HepG2 (cell line): ENCODE results near the gene LRRC72. TPM values are rescaled to one million over a fixed set of nuclear protein-coding genes. Genes with fewer than 3 reads are reported as not detected.

Experiments
- ADNP ChIP-seq: sonication (generic); formaldehyde crosslinking; IDR thresholded peaks from 2 replicates; pipeline ENCODE4 v1.4.0; 2020; ENCODE audit warnings: missing genetic modification reagents
- ATF1 ChIP-seq: IDR thresholded peaks from 2 replicates; pipeline ENCODE4 v1.6.1; 2016; ENCODE audit warnings: mild to moderate bottlenecking, control low read depth
- FOSL1 ChIP-seq: sonication (generic); formaldehyde crosslinking; IDR thresholded peaks from 2 replicates; pipeline ENCODE4 v1.9.0; 2021; ENCODE audit warnings: missing genetic modification reagents, borderline replicate concordance
- HNF1A ChIP-seq, 2 experiments: sonication (generic) in 1 of 2; formaldehyde crosslinking in 1 of 2; IDR thresholded peaks; 2 replicates each; pipeline versions ENCODE4 v1.4.0 to v1.6.1; 2016 to 2020; ENCODE audit warnings: borderline replicate concordance in 1 of 2, low read depth in 1 of 2, mild to moderate bottlenecking in 1 of 2, missing genetic modification reagents in 1 of 2
- KAT7 ChIP-seq: IDR thresholded peaks from 2 replicates; pipeline ENCODE4 v1.6.1; 2018; ENCODE audit warnings: borderline replicate concordance, missing compliant biosample characterization
- NCOA1 ChIP-seq: sonication (generic); formaldehyde crosslinking; IDR thresholded peaks from 2 replicates; pipeline ENCODE4 v1.9.0; 2021; ENCODE audit warnings: missing genetic modification reagents
- PHF5A ChIP-seq: IDR thresholded peaks from one replicate; pipeline ENCODE4 v1.6.1; 2018; ENCODE audit warnings: low read depth, missing genetic modification reagents; ENCODE audit not compliant: unreplicated experiment
- PRMT3 ChIP-seq: sonication (generic); formaldehyde crosslinking; IDR thresholded peaks from 2 replicates; pipeline ENCODE4 v1.8.1; 2022; ENCODE audit warnings: low read depth, mild to moderate bottlenecking, moderate library complexity, missing genetic modification reagents, borderline replicate concordance
- SMAD1 ChIP-seq: sonication (generic); formaldehyde crosslinking; IDR thresholded peaks from 2 replicates; pipeline ENCODE4 v1.4.0; 2020; ENCODE audit warnings: missing genetic modification reagents, low read depth, mild to moderate bottlenecking, borderline replicate concordance
- SOX6 ChIP-seq, 2 experiments: fragments of 450-650 bp in 1 of 2; sonication (generic) in 1 of 2; formaldehyde crosslinking in 1 of 2; IDR thresholded peaks; 2 replicates each; pipeline versions ENCODE4 v1.4.0 to v1.6.1; 2017 to 2020; ENCODE audit warnings: antibody characterized with exemption in 1 of 2, mild to moderate bottlenecking in 1 of 2, missing genetic modification reagents in 1 of 2
- SRSF4 ChIP-seq: fragments of 200-400 bp; formaldehyde crosslinking; IDR thresholded peaks from one replicate; pipeline ENCODE4 v1.6.1; 2018; ENCODE audit warnings: mild to moderate bottlenecking, low read depth, low read length, moderate library complexity; ENCODE audit not compliant: poor library complexity, severe bottlenecking
- TIGD3 ChIP-seq: sonication (generic); formaldehyde crosslinking; IDR thresholded peaks from 2 replicates; pipeline ENCODE4 v1.5.1; 2020; ENCODE audit warnings: mild to moderate bottlenecking, missing genetic modification reagents, borderline replicate concordance
- ZBTB7B ChIP-seq: sonication (generic); formaldehyde crosslinking; IDR thresholded peaks from 2 replicates; pipeline ENCODE4 v1.4.0; 2020; ENCODE audit warnings: missing genetic modification reagents
- ZFX ChIP-seq: sonication (generic); formaldehyde crosslinking; IDR thresholded peaks from 2 replicates; pipeline ENCODE4 v1.4.0; 2020; ENCODE audit warnings: mild to moderate bottlenecking, low read depth, missing genetic modification reagents, moderate library complexity
- ZNF34 ChIP-seq: sonication (generic); formaldehyde crosslinking; IDR thresholded peaks from 2 replicates; pipeline ENCODE4 v1.4.0; 2020; ENCODE audit warnings: mild to moderate bottlenecking, missing genetic modification reagents, borderline replicate concordance
- ZNF350 ChIP-seq: sonication (generic); formaldehyde crosslinking; IDR thresholded peaks from 2 replicates; pipeline ENCODE4 v1.4.0; 2020; ENCODE audit warnings: mild to moderate bottlenecking, low read depth, missing genetic modification reagents, borderline replicate concordance
- ZNF367 ChIP-seq: sonication (generic); formaldehyde crosslinking; IDR thresholded peaks from 2 replicates; pipeline ENCODE4 v1.4.0; 2020; ENCODE audit warnings: missing genetic modification reagents, borderline replicate concordance
- ZNF660 ChIP-seq: sonication (generic); formaldehyde crosslinking; IDR thresholded peaks from 2 replicates; pipeline ENCODE4 v1.5.1; 2020; ENCODE audit warnings: mild to moderate bottlenecking, low read depth, missing genetic modification reagents, borderline replicate concordance
- ZNF792 ChIP-seq: IDR thresholded peaks from 2 replicates; pipeline ENCODE4 v1.6.1; 2016
- polyA plus RNA-seq, 8 experiments: library from polyadenylated mRNA; depleted of rRNA in 3 of 8; stranded (reverse) in 7 of 8; unstranded in 1 of 8; fragments of >200 nt; fragmentation: Illumina TruSeq in 4 of 8; extraction: Trizol in 4 of 8; gene quantifications; 2 replicates each; pipeline versions ENCODE4 v1.2.1 to v1.2.3, GENCODE V29; 2011 to 2016; ENCODE audit warnings: low read depth in 4 of 8, missing spikeins in 1 of 8, mixed read lengths in 1 of 8; ENCODE audit not compliant: insufficient read depth in 1 of 8
- total RNA-seq, 5 experiments: library from RNA; depleted of rRNA; stranded (reverse); fragments of >200 nt; fragmentation: Illumina TruSeq; extraction: Trizol; gene quantifications; 2 replicates each; pipeline ENCODE4 v1.2.3, GENCODE V29; 2016; ENCODE audit warnings: low read depth in 1 of 5
- TF ChIP-seq, protein P1 (sequence below): sonication (generic); formaldehyde crosslinking; IDR thresholded peaks from 2 replicates; pipeline ENCODE4 v1.8.0; 2023; ENCODE audit warnings: mild to moderate bottlenecking, missing genetic modification reagents
- TF ChIP-seq, protein P2 (sequence below): IDR thresholded peaks from 2 replicates; pipeline ENCODE4 v1.6.1; 2012; ENCODE audit warnings: low read depth, low read length, improper control_type of control experiment

LRRC72 gene
- total and polyA plus RNA-seq, 2 of the 13 experiments (the other 11 are each of a cell fraction or from before 2014, with no cell fraction given): not detected

GRCh38 chr7:16484453-16485158 lies 42.0 kb upstream of the LRRC72 start (continued):
- TF ChIP-seq TIGD3 (CRISPR knock-in tag) (no peak), ZNF367 (CRISPR knock-in tag) (no peak), PRMT3 (CRISPR knock-in tag) (no peak), ATF1 (no peak), NCOA1 (CRISPR knock-in tag) (no peak), HNF1A (IDR thresholded peaks at IDR 0.05; ENCODE audit: low read depth) (no peak), HNF1A (CRISPR knock-in tag; IDR thresholded peaks at IDR 0.05; ENCODE audit: borderline replicate concordance) (no peak), ZNF34 (CRISPR knock-in tag) (no peak), SOX6 (IDR thresholded peaks at IDR 0.05) (no peak), SOX6 (CRISPR knock-in tag; IDR thresholded peaks at IDR 0.05) (peak; percentile 50; the same call in 1 of the 2 replicates), ZNF660 (no peak), ZBTB7B (no peak), ZNF350 (CRISPR knock-in tag) (no peak), ADNP (CRISPR knock-in tag) (no peak), SMAD1 (CRISPR knock-in tag) (no peak), ZFX (CRISPR knock-in tag) (no peak), KAT7 (CRISPR knock-in tag) (no peak), SRSF4 (no peak), FOSL1 (CRISPR knock-in tag) (peak; percentile 51; the same call in 1 of the 2 replicates), ZNF792 (CRISPR knock-in tag) (no peak), PHF5A (CRISPR knock-in tag) (no peak)
- TF ChIP-seq, protein P1, sequence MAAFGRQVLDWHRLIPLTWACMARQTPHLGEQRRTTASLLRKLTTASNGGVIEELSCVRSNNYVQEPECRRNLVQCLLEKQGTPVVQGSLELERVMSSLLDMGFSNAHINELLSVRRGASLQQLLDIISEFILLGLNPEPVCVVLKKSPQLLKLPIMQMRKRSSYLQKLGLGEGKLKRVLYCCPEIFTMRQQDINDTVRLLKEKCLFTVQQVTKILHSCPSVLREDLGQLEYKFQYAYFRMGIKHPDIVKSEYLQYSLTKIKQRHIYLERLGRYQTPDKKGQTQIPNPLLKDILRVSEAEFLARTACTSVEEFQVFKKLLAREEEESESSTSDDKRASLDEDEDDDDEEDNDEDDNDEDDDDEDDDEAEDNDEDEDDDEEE (CRISPR knock-in tag): no peak
- TF ChIP-seq, protein P2, sequence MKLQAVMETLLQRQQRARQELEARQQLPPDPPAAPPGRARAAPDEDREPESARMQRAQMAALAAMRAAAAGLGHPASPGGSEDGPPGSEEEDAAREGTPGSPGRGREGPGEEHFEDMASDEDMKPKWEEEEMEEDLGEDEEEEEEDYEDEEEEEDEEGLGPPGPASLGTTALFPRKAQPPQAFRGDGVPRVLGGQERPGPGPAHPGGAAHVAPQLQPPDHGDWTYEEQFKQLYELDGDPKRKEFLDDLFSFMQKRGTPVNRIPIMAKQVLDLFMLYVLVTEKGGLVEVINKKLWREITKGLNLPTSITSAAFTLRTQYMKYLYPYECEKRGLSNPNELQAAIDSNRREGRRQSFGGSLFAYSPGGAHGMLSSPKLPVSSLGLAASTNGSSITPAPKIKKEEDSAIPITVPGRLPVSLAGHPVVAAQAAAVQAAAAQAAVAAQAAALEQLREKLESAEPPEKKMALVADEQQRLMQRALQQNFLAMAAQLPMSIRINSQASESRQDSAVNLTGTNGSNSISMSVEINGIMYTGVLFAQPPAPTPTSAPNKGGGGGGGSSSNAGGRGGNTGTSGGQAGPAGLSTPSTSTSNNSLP: 0 out of 2 replicates have a peak, but pooled peaks have one; percentile 22
